GM23248 (cell line): Measurements from ENCODE around the gene ANKRD50.

Source experiments
- EZH2 ChIP-seq: fragments of 200-600 bp; sonication (generic); IDR thresholded peaks from 2 replicates; pipeline ENCODE4 v1.6.1; 2018; ENCODE audit warnings: antibody characterized with exemption, mild to moderate bottlenecking; ENCODE audit not compliant: insufficient read depth, poor library complexity, severe bottlenecking
- EZH2phosphoT487 ChIP-seq: fragments of 200-600 bp; sonication (generic); IDR thresholded peaks from 2 replicates; pipeline ENCODE4 v1.6.1; 2018; ENCODE audit warnings: antibody characterized with exemption, moderate library complexity, mild to moderate bottlenecking, low read depth; ENCODE audit not compliant: insufficient read depth

- TF ChIP-seq EZH2, result no peak
- no peak for TF ChIP-seq EZH2phosphoT487
These were observed 17.5 kb downstream of the ANKRD50 start for GRCh38 chr4:124694946-124695598.
